ENCODE data around the gene SH3TC1.

DNA sequence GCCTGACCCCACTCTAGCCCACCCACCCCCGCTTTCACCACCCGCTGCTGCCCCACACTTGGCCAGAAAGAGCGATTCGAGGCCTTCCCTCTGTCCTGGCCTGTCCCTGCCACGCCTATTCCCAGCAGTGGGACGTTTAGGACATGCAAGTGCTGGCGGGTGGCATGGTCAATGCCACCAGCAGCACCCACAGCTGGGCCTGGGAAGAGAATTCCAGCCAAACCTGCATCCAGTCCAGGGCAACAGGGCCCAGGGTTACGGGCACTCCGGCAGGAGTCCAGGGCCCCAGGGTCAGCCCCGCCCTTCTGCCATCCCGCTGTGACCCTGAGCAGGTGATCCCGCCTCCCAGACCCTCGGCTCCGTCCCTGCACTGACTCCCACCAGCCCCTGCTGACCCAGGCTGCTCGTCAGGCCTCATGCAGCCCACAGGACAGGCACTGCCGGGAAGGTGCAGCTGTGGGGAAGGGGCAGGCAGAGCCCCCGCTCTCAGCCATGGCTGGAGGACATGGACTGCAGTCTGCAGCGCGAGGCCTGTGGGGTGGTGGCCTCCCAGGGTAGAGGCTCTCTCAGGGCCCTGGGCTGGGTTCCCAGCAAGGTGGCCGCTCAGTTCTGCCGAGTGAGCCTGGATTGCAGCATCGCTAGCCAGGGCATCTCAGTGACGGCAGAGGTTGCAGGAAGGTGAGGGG, 63.7 kb downstream of the SH3TC1 start:
- TF ChIP-seq MYC (IDR thresholded peaks at IDR 0.05; ENCODE audit: insufficient read depth, insufficient read length, insufficient replicate concordance, low read length, severe bottlenecking) (no peak), NR2C2 (IDR thresholded peaks at IDR 0.05; ENCODE audit: borderline replicate concordance, control insufficient read depth, insufficient read length, low read depth) (no peak), POLR2A (IDR thresholded peaks at IDR 0.05; ENCODE audit: low read depth, low read length) (no peak), BHLHE40 (IDR thresholded peaks at IDR 0.05; ENCODE audit: borderline replicate concordance in 1 of 2, low read depth in 2 of 2, low read length in 1 of 2) (no peak), CTCF (IDR thresholded peaks at IDR 0.05 in 2 of 3, conservative IDR thresholded peaks at IDR 0.05 in 1 of 3; ENCODE audit: control insufficient read depth in 2 of 3, extremely low read depth in 1 of 3, insufficient read depth in 1 of 3, low read depth in 3 of 3, low read length in 3 of 3) (no peak), HDAC6 (IDR thresholded peaks at IDR 0.05; ENCODE audit: unreplicated experiment) (no peak), EP300 (IDR thresholded peaks at IDR 0.05; ENCODE audit: borderline replicate concordance in 1 of 2, control insufficient read depth in 1 of 2, low read depth in 2 of 2, low read length in 2 of 2) (no peak), E2F4 (IDR thresholded peaks at IDR 0.05; ENCODE audit: low read depth, low read length) (no peak), MEF2A (IDR thresholded peaks at IDR 0.05; ENCODE audit: insufficient read depth, low read depth, low read length) (no peak), RELA (IDR thresholded peaks at IDR 0.05; ENCODE audit: borderline replicate concordance, partially characterized antibody) (no peak), E2F8 (IDR thresholded peaks at IDR 0.05; ENCODE audit: low read depth, partially characterized antibody) (no peak)
- TF ChIP-seq, protein P1, sequence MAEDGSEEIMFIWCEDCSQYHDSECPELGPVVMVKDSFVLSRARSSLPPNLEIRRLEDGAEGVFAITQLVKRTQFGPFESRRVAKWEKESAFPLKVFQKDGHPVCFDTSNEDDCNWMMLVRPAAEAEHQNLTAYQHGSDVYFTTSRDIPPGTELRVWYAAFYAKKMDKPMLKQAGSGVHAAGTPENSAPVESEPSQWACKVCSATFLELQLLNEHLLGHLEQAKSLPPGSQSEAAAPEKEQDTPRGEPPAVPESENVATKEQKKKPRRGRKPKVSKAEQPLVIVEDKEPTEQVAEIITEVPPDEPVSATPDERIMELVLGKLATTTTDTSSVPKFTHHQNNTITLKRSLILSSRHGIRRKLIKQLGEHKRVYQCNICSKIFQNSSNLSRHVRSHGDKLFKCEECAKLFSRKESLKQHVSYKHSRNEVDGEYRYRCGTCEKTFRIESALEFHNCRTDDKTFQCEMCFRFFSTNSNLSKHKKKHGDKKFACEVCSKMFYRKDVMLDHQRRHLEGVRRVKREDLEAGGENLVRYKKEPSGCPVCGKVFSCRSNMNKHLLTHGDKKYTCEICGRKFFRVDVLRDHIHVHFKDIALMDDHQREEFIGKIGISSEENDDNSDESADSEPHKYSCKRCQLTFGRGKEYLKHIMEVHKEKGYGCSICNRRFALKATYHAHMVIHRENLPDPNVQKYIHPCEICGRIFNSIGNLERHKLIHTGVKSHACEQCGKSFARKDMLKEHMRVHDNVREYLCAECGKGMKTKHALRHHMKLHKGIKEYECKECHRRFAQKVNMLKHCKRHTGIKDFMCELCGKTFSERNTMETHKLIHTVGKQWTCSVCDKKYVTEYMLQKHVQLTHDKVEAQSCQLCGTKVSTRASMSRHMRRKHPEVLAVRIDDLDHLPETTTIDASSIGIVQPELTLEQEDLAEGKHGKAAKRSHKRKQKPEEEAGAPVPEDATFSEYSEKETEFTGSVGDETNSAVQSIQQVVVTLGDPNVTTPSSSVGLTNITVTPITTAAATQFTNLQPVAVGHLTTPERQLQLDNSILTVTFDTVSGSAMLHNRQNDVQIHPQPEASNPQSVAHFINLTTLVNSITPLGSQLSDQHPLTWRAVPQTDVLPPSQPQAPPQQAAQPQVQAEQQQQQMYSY (CRISPR knock-in tag; IDR thresholded peaks at IDR 0.05): no peak

Measured in GM12878 (cell line).